Measurements from ENCODE around the gene CCDC3.

Gene CCDC3

GRCh38 chr10:12965571-12965970, 35.9 kb downstream of the CCDC3 start:
- no peak overlapping the region for H3K4me3 ChIP-seq (ENCODE audit: low read depth, low read length)

GRCh38 chr10:12962556-12962955, 39.0 kb downstream of the CCDC3 start:
- no peak overlapping the region for H3K4me3 ChIP-seq (ENCODE audit: low read depth, low read length)

- no peak overlapping the region for H3K4me3 ChIP-seq (ENCODE audit: low read depth, low read length)
Observed at GRCh38 chr10:12961416-12962205, 39.9 kb downstream of the CCDC3 start.

GRCh38 chr10:12960941-12961340, 40.6 kb downstream of the CCDC3 start:
- H3K4me3 ChIP-seq (ENCODE audit: low read depth, low read length): no peak overlapping the region

- H3K4me3 ChIP-seq (ENCODE audit: low read depth, low read length): no peak overlapping the region
Observed at GRCh38 chr10:12960334-12960898, 41.1 kb downstream of the CCDC3 start.

- H3K4me3 ChIP-seq (ENCODE audit: low read depth, low read length): no peak overlapping the region
Observed at GRCh38 chr10:12958546-12959110, 42.9 kb downstream of the CCDC3 start.

GRCh38 chr10:12957081-12957480, 44.4 kb downstream of the CCDC3 start:
- H3K4me3 ChIP-seq (ENCODE audit: low read depth, low read length): no peak overlapping the region

GRCh38 chr10:12954866-12955265, 46.6 kb downstream of the CCDC3 start:
- H3K4me3 ChIP-seq (ENCODE audit: low read depth, low read length): no peak overlapping the region

- no peak overlapping the region for H3K4me3 ChIP-seq (ENCODE audit: low read depth, low read length)
Observed at GRCh38 chr10:12950583-12951128, 50.9 kb downstream of the CCDC3 start.

- H3K4me3 ChIP-seq (ENCODE audit: low read depth, low read length): no peak overlapping the region
Observed at GRCh38 chr10:12949248-12949647, 52.3 kb downstream of the CCDC3 start.

GRCh38 chr10:12947741-12948140, 53.8 kb downstream of the CCDC3 start:
- no peak overlapping the region for H3K4me3 ChIP-seq (ENCODE audit: low read depth, low read length)

- no peak overlapping the region for H3K4me3 ChIP-seq (ENCODE audit: low read depth, low read length)
Observed at GRCh38 chr10:12946372-12946771, 55.1 kb downstream of the CCDC3 start.

GRCh38 chr10:12945690-12946359, 55.7 kb downstream of the CCDC3 start:
- no peak overlapping the region for H3K4me3 ChIP-seq (ENCODE audit: low read depth, low read length)

GRCh38 chr10:12944931-12945330, 56.6 kb downstream of the CCDC3 start:
- H3K4me3 ChIP-seq (ENCODE audit: low read depth, low read length): no peak overlapping the region

GRCh38 chr10:12943425-12943824, 58.1 kb downstream of the CCDC3 start:
- no peak overlapping the region for H3K4me3 ChIP-seq (ENCODE audit: low read depth, low read length)

- H3K4me3 ChIP-seq (ENCODE audit: low read depth, low read length): no peak overlapping the region
Observed at GRCh38 chr10:12941966-12942365, 59.5 kb downstream of the CCDC3 start.

- no peak overlapping the region for H3K4me3 ChIP-seq (ENCODE audit: low read depth, low read length)
Observed at GRCh38 chr10:12940791-12941190, 60.7 kb downstream of the CCDC3 start.

GRCh38 chr10:12938271-12938670, 63.2 kb downstream of the CCDC3 start:
- no peak overlapping the region for H3K4me3 ChIP-seq (ENCODE audit: low read depth, low read length)

- H3K4me3 ChIP-seq (ENCODE audit: low read depth, low read length): no peak overlapping the region
Observed at GRCh38 chr10:12937527-12937926, 64.0 kb downstream of the CCDC3 start.

- no peak overlapping the region for H3K4me3 ChIP-seq (ENCODE audit: low read depth, low read length)
Observed at GRCh38 chr10:12934777-12935176, 66.7 kb downstream of the CCDC3 start.

GRCh38 chr10:12929381-12929780, 72.1 kb downstream of the CCDC3 start:
- H3K4me3 ChIP-seq (ENCODE audit: low read depth, low read length): no peak overlapping the region

Data from iPS-11a (cell line).